NCI-H524 treated with DMSO at 0.1 percent for 48 hours (cell line): ENCODE measurements around the gene CCBE1.

Experiments
- DNase-seq: peaks from one replicate; lab custom pipeline; 2025; lab: John Stamatoyannopoulos, UW

The CCBE1 gene

GRCh38 chr18:59454909-59455727 is 242.1 kb downstream of the CCBE1 start:
- DNase-seq = no peak

DNA sequence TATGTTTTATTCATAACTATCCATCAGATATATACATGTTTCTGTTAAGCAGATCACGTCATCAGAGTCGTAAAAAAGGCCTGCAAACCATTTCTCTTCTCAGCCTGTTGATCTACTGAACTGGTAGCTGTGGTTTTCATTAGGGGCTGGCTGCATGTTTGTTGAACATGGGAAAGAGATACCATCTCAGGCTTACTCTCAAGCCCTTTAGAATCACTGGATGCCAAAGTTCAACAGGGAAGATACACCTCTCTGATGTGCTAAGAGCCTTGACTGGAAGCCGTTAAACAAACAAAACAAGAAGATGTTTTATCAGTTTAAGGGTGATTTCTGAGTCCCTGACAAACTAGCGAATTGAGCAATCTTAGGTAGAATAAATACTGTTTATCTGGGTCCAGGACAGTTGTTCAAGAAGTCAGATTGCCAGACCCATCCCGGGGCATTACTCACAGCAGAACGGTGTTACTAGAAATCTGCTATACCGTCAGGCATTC is 243.7 kb downstream of the CCBE1 start:
- DNase-seq = no peak

DNA sequence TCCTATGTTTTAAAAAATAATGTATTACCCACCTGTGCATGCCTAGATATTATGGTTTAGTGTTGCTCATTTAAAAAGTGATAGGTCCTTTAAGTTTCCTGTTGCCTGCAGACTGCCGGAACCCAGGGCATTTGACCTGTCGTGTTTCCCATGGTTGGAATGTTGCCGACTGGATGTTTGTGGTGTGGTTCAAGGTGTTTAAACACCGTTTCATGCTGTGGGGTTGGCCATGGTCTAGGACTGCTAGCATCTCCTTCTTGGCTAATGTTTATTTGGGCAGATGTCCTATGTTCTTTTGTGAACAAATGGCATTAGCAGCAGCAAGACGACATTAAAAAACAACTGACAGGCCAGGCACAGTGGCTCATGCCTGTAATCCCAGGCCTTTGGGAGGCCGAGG is 245.3 kb downstream of the CCBE1 start:
- no peak for DNase-seq

DNA sequence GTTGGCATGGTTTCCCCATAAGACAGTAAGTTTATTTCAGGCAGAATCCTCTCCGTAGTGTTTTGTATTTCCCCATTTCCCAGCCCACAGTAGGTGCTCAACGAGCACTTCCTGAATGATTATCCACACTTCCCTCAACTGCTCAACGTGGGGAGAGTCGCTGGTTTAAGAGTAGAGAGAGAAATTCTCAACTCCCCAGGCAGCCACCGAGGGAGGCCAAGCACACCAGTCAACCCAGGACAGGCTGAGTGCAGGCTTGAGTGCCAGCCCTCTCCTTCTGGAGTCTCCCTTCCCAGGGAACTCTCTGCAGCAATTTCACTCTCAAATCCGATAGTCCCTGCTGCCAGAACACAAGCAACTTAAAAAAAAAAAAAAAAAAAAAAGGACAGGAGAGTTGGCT is 246.2 kb downstream of the CCBE1 start:
- DNase-seq = no peak

DNA sequence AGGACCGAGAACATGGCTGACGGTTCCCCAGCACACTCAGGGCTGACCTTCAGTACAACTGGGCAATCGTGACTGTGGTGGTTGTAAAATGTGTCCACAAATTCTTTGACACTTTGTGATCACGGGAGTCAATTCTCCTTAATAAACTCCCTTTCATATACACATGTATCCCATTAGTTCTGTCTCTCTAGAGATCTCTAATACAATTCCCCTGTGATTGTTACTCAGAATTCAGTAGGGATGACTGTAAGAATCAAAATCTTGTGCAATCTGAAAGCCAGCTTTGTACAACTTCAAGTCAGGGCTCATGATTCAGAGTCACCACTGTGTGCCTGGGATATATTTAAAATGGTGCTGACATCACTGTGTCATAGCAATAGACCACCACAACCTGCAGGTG is 248.7 kb downstream of the CCBE1 start:
- DNase-seq = no peak

GRCh38 chr18:59446012-59446411 is 251.2 kb downstream of the CCBE1 start:
- DNase-seq = no peak

DNA sequence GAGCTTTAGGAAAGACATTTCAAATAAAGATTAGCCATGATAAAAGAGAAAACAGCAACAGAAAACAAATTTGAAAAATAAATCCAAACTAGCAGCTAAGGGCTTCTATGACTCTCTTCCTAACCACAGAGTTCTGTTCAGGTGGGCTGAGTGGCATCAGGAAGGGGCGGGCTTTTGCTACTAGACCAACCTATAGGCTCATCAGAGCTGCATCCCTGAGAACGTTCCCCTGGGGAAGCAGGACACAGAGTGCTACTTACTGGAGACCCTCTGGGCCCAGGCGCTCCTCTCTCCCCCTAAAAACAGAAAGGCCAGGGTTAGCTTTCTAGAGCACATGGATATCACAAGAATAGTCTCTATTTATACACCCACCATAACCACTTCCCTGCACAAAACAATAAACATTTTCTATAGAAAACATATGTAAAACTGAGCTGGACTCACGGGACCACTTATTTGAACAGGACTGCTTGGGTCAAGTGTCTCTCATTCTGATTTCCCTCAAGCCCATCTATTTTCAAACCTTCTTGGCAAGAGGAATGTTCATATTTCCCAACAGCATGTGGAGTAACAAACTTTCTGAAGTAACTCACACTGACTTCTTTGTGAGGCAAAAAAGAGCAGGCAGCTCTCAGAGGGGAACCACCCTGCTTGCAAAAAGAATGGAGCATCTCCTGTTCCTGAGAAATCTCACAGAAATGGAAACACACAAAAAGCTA is 259.2 kb downstream of the CCBE1 start:
- no peak for DNase-seq

- DNase-seq = no peak
Measured at GRCh38 chr18:59432803-59433597, 264.2 kb downstream of the CCBE1 start.

- DNase-seq = no peak
Measured at GRCh38 chr18:59431131-59431530, 266.1 kb downstream of the CCBE1 start.

GRCh38 chr18:59429608-59430007 is 267.6 kb downstream of the CCBE1 start:
- no peak for DNase-seq

GRCh38 chr18:59428018-59428417 is 269.2 kb downstream of the CCBE1 start:
- no peak for DNase-seq

GRCh38 chr18:59426855-59427254 is 270.4 kb downstream of the CCBE1 start:
- DNase-seq = no peak

GRCh38 chr18:59423259-59423658 is 274.0 kb downstream of the CCBE1 start:
- no peak for DNase-seq

DNA sequence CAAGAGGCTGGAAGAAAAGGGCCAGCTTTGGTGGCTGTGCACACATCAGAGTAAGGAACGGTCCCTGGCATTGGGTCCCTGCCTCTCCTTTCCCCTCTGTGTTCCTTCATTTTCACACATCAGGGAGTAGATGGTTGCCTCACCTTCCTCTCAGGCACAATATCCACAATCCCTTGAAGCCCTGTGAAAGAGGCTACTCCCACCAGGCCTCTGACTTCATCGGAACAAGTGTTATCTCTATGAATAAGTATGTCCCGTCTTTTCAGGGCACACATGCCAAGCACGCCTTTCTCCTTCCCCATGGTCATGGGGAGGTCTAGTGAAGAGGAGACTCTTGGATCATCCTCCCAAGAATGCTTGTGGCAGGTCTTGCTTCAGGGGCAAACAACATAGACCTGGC is 277.0 kb downstream of the CCBE1 start:
- no peak for DNase-seq

DNA sequence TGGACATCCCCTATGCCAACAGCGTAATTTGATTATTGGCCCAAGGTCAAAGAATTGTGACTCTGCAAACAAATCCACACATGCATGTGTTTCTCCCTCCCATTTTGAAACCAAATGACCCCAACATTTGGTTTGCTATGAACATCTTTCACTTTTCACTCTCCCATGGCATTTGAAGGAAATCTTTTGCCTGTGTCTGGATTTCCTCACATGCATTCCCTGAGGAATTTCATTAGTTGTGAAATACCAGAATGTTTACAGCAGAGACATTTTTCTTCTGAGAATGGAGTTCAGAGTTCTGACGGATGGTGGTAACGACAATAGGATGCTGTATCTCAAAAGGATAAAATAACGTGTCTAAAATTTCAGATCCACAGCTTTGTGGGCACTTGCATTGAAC is 277.8 kb downstream of the CCBE1 start:
- no peak for DNase-seq

GRCh38 chr18:59416818-59417217 is 280.4 kb downstream of the CCBE1 start:
- DNase-seq = no peak

- DNase-seq = no peak
Measured at GRCh38 chr18:59414111-59414653, 283.0 kb downstream of the CCBE1 start.

DNA sequence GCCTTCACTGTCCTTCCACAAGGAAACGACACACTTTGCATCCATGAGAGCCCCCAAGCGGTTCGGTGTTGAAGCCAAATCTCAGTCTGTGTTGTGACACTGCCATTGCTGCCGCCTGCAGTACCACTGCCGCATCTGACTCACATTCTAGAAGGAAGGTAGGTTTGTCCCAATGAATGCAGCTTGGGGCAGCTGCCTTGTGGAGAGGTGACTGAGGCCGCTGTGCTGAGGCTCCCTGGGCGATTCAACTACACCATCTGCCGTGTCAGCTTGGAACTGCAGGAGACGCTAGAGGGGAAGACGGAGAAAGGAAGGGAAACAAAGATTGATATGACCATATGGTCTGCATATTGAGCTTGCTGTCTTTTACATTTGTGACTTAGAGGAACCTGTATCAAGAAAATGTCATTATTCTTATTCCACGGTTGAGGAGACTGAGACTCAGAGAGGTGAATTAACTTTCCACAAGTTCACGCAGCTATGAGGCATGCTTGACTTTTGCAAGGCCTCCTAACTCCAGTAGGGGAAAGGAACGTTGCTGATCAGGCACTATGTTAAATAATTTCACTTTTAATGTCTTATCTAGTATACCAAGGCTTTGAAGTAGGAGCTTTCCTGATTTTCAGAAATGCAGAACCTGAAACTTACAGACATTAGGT is 294.7 kb downstream of the CCBE1 start:
- DNase-seq = peak; percentile 93

DNA sequence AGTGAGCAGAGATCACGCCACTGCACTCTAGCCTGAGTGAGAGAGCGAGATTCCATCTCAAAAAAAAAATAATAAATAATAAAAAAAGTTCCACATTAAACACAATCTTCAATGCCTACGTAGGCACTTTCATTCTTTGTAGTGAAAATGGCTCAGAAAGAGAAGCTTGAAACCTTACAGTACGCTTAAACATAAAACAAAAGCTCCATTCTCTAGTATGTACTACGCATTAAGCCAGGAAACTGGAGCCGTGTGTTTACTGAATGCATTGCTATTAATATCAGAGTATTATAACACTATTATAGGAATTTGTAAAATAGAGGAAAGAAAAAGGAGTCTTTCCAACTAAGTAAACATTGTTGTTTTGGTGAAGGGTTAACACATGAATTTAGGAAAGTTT is 296.8 kb downstream of the CCBE1 start:
- DNase-seq = no peak

- DNase-seq = no peak
Measured at GRCh38 chr18:59395226-59396175, 301.7 kb downstream of the CCBE1 start.

- DNase-seq = no peak
Measured at GRCh38 chr18:59393381-59393780, 303.8 kb downstream of the CCBE1 start.
